Sigmoid colon (tissue), 7 donors: ENCODE data around the gene DYSF. TPM values are rescaled to one million over a fixed set of nuclear protein-coding genes. Genes with fewer than 3 reads are reported as not detected.

Source experiments
- DNase-seq: peaks from one replicate; pipeline ENCODE4 v3.0.0-alpha.2; 2019
- H3K27ac ChIP-seq, 4 donors: fragments of 200-600 bp; sonication (generic); one replicate each; pipeline ENCODE4 v1.5.1; 2016 to 2019; ENCODE audit warnings: mild to moderate bottlenecking in 1 of 4
- H3K27me3 ChIP-seq, 3 donors: fragments of 200-600 bp; sonication (generic); one replicate each; pipeline ENCODE4 v1.5.1; 2019; ENCODE audit warnings: mild to moderate bottlenecking in 1 of 3
- H3K36me3 ChIP-seq, 4 donors: fragments of 200-600 bp; sonication (generic); one replicate each; pipeline ENCODE4 v1.5.1; 2016 to 2019
- H3K4me1 ChIP-seq, 4 donors: fragments of 200-600 bp; sonication (generic); one replicate each; pipeline ENCODE4 v1.5.1; 2017 to 2019
- H3K4me3 ChIP-seq, 4 donors: fragments of 200-600 bp; sonication (generic); one replicate each; pipeline ENCODE4 v1.5.1; 2017 to 2019; ENCODE audit warnings: mild to moderate bottlenecking in 2 of 4, moderate library complexity in 1 of 4
- H3K9me3 ChIP-seq, 4 donors: fragments of 200-600 bp in 3 of 4; sonication (generic) in 3 of 4; one replicate each; pipeline versions ENCODE4 v1.5.1 to v1.6.1; 2013 to 2019
- EP300 ChIP-seq, 4 donors: sonication (generic); formaldehyde crosslinking; IDR thresholded peaks; one replicate each; pipeline ENCODE4 v1.6.1; 2017; ENCODE audit warnings: antibody characterized with exemption in 4 of 4
- POLR2A ChIP-seq, 2 donors: fragments of 450-650 bp; IDR thresholded peaks; one replicate each; pipeline ENCODE4 v1.6.1; 2016; ENCODE audit warnings: antibody characterized with exemption in 2 of 2, mild to moderate bottlenecking in 2 of 2, moderate library complexity in 2 of 2
- POLR2AphosphoS5 ChIP-seq, 4 donors: sonication (generic); formaldehyde crosslinking; IDR thresholded peaks; one replicate each; pipeline ENCODE4 v1.6.1; 2017; ENCODE audit warnings: antibody characterized with exemption in 4 of 4
- WGBS, 2 donors: extraction: QIAGEN DNeasy Blood & Tissue Kit; methylation state at CpG; one replicate each; pipeline ENCODE4 v1.1.7; 2013; 5-methylcytosine and 5-hydroxymethylcytosine counted together
- intact Hi-C: fragments of 100-400 bp; cut with DNase I; formaldehyde crosslinking; loops from one replicate; pipeline ENCODE4 v1.15.1; 2023
- polyA plus RNA-seq, 3 donors: library from polyadenylated mRNA; stranded (reverse); fragments of 200-250 nt; gene quantifications; one replicate each; pipeline ENCODE4 v1.2.3, GENCODE V29; 2013
- total RNA-seq, 4 donors: library from RNA; depleted of rRNA; stranded (reverse); fragments of >200 nt; gene quantifications; one replicate each; pipeline ENCODE4 v1.1.0, GENCODE V29; 2016
- TF ChIP-seq, protein P1 (sequence below), 4 experiments: fragments of 450-650 bp in 3 of 4; fragments of 200-600 bp in 1 of 4; IDR thresholded peaks; one replicate each; pipeline ENCODE4 v1.5.1; 2016 to 2019; ENCODE audit warnings: antibody characterized with exemption in 4 of 4, mild to moderate bottlenecking in 3 of 4, moderate library complexity in 2 of 4
- donor health status: healthy with polysubstance abuse.
- donor health status: Bipolar disorder and iron deficiency.
- donor health status: healthy.

DYSF gene
- total and polyA plus RNA-seq, 7 donors = 1.6 to 49.6 (median 12.5) TPM

DNA sequence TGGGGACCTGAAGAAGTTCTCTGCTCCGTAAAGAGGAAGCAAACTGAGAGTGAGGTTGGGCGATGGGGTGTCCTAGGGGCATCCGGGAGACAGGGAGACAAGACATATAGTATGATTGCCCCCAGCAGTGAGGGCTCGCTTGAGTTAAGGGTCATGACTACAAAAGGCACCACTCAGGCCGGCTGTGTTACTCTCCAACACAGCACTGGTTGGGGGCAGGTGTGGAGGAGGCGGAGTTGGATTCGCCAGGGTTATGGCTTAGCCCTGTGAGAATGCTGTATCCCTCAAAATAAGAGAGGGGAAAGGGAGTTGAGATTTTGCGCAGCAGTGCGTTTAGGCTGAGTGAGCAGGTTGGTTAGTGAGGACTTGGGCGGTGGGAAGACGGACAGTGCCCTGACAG lies 12.0 kb downstream of the DYSF start:
- peaks cover 0 to 47% (median 26%) of the 10 kb centered on the region in 4 donors for H3K4me1 ChIP-seq
- no peak for TF ChIP-seq EP300 (IDR thresholded peaks at IDR 0.05)
- TF ChIP-seq, protein P1, sequence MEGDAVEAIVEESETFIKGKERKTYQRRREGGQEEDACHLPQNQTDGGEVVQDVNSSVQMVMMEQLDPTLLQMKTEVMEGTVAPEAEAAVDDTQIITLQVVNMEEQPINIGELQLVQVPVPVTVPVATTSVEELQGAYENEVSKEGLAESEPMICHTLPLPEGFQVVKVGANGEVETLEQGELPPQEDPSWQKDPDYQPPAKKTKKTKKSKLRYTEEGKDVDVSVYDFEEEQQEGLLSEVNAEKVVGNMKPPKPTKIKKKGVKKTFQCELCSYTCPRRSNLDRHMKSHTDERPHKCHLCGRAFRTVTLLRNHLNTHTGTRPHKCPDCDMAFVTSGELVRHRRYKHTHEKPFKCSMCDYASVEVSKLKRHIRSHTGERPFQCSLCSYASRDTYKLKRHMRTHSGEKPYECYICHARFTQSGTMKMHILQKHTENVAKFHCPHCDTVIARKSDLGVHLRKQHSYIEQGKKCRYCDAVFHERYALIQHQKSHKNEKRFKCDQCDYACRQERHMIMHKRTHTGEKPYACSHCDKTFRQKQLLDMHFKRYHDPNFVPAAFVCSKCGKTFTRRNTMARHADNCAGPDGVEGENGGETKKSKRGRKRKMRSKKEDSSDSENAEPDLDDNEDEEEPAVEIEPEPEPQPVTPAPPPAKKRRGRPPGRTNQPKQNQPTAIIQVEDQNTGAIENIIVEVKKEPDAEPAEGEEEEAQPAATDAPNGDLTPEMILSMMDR (IDR thresholded peaks at IDR 0.05) = no peak
- no peak for TF ChIP-seq POLR2A (IDR thresholded peaks at IDR 0.05)
- no peak for TF ChIP-seq POLR2AphosphoS5 (IDR thresholded peaks at IDR 0.05)
- H3K4me3 ChIP-seq = no peak overlapping the region
- H3K27ac ChIP-seq = no peak overlapping the region
- intact Hi-C loops = no loop called here
- H3K27me3 ChIP-seq = peaks cover 0 to 5% (median 0%) of the 10 kb centered on the region in 3 donors
- H3K9me3 ChIP-seq = no peaks in the 10 kb centered on the region
- DNase-seq = no peak
- WGBS, 2 donors = 44 to 62% methylated on average over 11 of the region's 11 CpGs
- no peaks in the 10 kb centered on the region for H3K36me3 ChIP-seq

DNA sequence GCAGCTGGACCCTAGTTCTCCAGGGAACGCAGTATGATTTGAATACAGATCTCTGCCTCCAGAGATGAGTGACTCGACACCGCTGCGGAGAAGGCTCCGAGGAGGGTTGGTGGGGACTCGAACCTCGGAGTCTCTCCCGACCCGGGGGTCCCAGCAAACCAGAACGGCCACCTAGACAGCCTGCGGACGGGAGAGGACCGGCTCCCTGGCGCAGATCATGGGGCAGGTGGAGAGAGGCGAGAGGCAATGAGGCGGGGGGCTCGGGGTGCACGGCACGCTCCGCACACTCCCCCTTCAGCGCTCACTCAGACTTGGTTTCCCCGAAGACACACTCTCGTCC lies 12.6 kb downstream of the DYSF start:
- Histone ChIP-seq H3K27me3 (peaks cover 0 to 5% (median 0%) of the 10 kb centered on the region in 3 donors), H3K9me3 (no peaks in the 10 kb centered on the region), H3K36me3 (no peaks in the 10 kb centered on the region), H3K4me1 (peaks cover 0 to 46% (median 26%) of the 10 kb centered on the region in 4 donors), H3K4me3 (peak overlapping the region; percentile 49 to 82 (median 70)), H3K27ac (peak overlapping the region in 3 of 4 donors; percentile 63 to 70 (median 67))
- TF ChIP-seq EP300 (IDR thresholded peaks at IDR 0.05) = no peak
- TF ChIP-seq POLR2A (IDR thresholded peaks at IDR 0.05) = no peak
- TF ChIP-seq, protein P1 (IDR thresholded peaks at IDR 0.05) = no peak
- TF ChIP-seq POLR2AphosphoS5 (IDR thresholded peaks at IDR 0.05) = no peak
- 10 to 14% methylated on average over 23 of the region's 23 CpGs for WGBS, 2 donors
- intact Hi-C loops = loop anchor here (2.0 kb wide), 1 partner anchor 43 kb away; no protein-coding TSS in a partner anchor
- DNase-seq = no peak

DNA sequence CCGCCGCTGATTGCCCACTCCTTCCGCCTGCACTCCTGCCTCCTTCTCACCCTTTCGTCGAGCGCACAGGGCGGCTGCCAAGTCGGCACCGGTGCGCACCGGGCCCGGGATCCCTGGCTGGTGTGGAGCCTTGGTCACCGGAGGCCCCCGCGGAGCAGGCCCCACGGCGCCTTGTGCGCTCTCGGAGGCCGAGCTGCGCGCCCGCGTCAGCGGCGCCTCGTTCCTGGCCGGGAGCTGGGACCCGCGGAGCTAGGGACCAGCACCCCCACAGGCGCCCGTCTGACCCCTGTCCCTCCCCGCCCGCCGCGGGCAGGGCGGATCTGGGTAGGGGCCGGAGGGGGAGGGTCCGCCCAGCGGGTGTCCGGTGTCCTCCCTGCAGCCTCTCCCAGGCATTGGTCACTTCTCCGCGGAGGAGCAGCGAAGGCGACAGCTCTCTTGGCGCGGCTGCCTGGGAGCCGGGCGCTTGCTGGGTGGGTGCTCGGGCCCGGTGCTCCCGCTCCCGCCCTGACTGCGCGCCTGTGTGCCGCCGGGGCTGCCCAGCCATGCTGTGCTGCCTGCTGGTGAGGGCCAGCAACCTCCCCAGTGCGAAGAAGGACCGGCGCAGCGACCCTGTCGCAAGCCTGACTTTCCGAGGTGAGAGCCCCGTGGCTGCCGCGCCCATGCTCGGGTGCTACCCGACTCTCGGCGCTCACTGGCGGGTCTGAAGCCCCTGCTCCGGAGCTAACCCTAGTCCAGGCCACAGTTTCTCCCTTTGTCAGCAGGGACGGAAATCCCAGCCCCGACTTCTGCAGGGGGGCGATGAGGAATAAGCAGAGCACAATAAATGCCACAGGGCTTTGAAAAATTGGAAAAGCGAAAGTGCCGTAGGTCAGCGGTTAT lies 13.2 kb downstream of the DYSF start:
- TF ChIP-seq POLR2AphosphoS5 (IDR thresholded peaks at IDR 0.05) = no peak
- TF ChIP-seq POLR2A (IDR thresholded peaks at IDR 0.05) = no peak
- TF ChIP-seq EP300 (IDR thresholded peaks at IDR 0.05) = no peak
- TF ChIP-seq, protein P1 (IDR thresholded peaks at IDR 0.05) = no peak
- Histone ChIP-seq H3K9me3 (no peaks in the 10 kb centered on the region), H3K36me3 (no peaks in the 10 kb centered on the region), H3K4me1 (peaks cover 0 to 52% (median 26%) of the 10 kb centered on the region in 4 donors), H3K4me3 (peak overlapping the region; percentile 49 to 82 (median 70)), H3K27ac (peak overlapping the region; percentile 36 to 70 (median 65)), H3K27me3 (peaks cover 0 to 5% (median 0%) of the 10 kb centered on the region in 3 donors)
- DNase-seq = no peak
- intact Hi-C loops = loop anchor here (2.0 kb wide), 1 partner anchor 42 kb away; no protein-coding TSS in a partner anchor
- 1 to 2% methylated on average over 78 of the region's 78 CpGs for WGBS, 2 donors

GRCh38 chr2:71467180-71467815 lies 13.9 kb downstream of the DYSF start:
- TF ChIP-seq, protein P1 (IDR thresholded peaks at IDR 0.05) = no peak
- TF ChIP-seq POLR2AphosphoS5 (IDR thresholded peaks at IDR 0.05) (no peak), POLR2A (IDR thresholded peaks at IDR 0.05) (no peak), EP300 (IDR thresholded peaks at IDR 0.05) (no peak)
- peaks cover 0 to 5% (median 0%) of the 10 kb centered on the region in 3 donors for H3K27me3 ChIP-seq
- peak overlapping the region; percentile 36 to 70 (median 65) for H3K27ac ChIP-seq
- no peaks in the 10 kb centered on the region for H3K36me3 ChIP-seq
- H3K9me3 ChIP-seq = no peaks in the 10 kb centered on the region
- no peak for DNase-seq
- WGBS, 2 donors = 15% methylated on average over 7 of the region's 7 CpGs
- peak overlapping the region; percentile 49 to 82 (median 70) for H3K4me3 ChIP-seq
- intact Hi-C loops = loop anchor here (2.0 kb wide), 1 partner anchor 42 kb away; no protein-coding TSS in a partner anchor
- peaks cover 0 to 53% (median 26%) of the 10 kb centered on the region in 4 donors for H3K4me1 ChIP-seq
